CD4-positive, CD25-positive, alpha-beta regulatory T cell (primary cell): ENCODE data around the gene MICAL2. TPM values are rescaled to one million over a fixed set of nuclear protein-coding genes. Genes with fewer than 3 reads are reported as not detected.

Experiments used
- ATAC-seq, 2 donors: fragments of 150-1000 bp; cut with Tn5 transposase; one replicate each; pipeline ENCODE4 v1.10.0; 2021; ENCODE audit warnings: low read depth in 2 of 2, moderate number of reproducible peaks in 2 of 2, moderate library complexity in 1 of 2
- DNase-seq, 3 donors: peaks; one replicate each; pipeline versions ENCODE4 v3.0.0 to v3.0.0-alpha.2; 2012 to 2022; ENCODE audit warnings: mixed read lengths in 1 of 3
- H3K27ac ChIP-seq: one replicate; pipeline ENCODE4 v1.7.0; 2013; ENCODE audit warnings: mild to moderate bottlenecking, low read length; ENCODE audit not compliant: insufficient read depth, poor library complexity, severe bottlenecking
- H3K27me3 ChIP-seq: one replicate; pipeline ENCODE4 v1.7.0; 2013; ENCODE audit warnings: low read length; ENCODE audit not compliant: control insufficient read depth, insufficient read depth
- H3K36me3 ChIP-seq: one replicate; pipeline ENCODE4 v1.7.0; 2013; ENCODE audit warnings: mild to moderate bottlenecking, low read length, moderate library complexity; ENCODE audit not compliant: control insufficient read depth, insufficient read depth
- H3K4me1 ChIP-seq: 2 replicates; pipeline ENCODE4 v1.7.0; 2013; ENCODE audit warnings: mild to moderate bottlenecking, low read length; ENCODE audit not compliant: insufficient read depth, control insufficient read depth, poor library complexity, severe bottlenecking
- H3K4me3 ChIP-seq: one replicate; pipeline ENCODE4 v1.7.0; 2013; ENCODE audit warnings: low read depth, mild to moderate bottlenecking, low read length, moderate library complexity
- H3K9me3 ChIP-seq, 2 experiments: 1 replicate in 1 of 2; 2 replicates in 1 of 2; pipeline ENCODE4 v1.7.0; 2013; ENCODE audit warnings: low read length in 2 of 2, mild to moderate bottlenecking in 1 of 2, moderate library complexity in 1 of 2; ENCODE audit not compliant: control insufficient read depth in 2 of 2
- H3K27ac Mint-ChIP-seq, 3 donors: one replicate each; pipeline ENCODE4 v1.8.0; 2020 to 2022; ENCODE audit warnings: mild to moderate bottlenecking in 3 of 3, mixed read lengths in 3 of 3, moderate library complexity in 2 of 3
- H3K27me3 Mint-ChIP-seq: one replicate; pipeline ENCODE4 v1.8.0; 2022; ENCODE audit warnings: mild to moderate bottlenecking, mixed read lengths
- H3K36me3 Mint-ChIP-seq: one replicate; pipeline ENCODE4 v1.8.0; 2020; ENCODE audit warnings: mixed read lengths
- H3K4me1 Mint-ChIP-seq, 4 donors: one replicate each; pipeline ENCODE4 v1.8.0; 2020 to 2022; ENCODE audit warnings: mixed read lengths in 4 of 4, mild to moderate bottlenecking in 1 of 4
- H3K4me3 Mint-ChIP-seq, 4 donors: one replicate each; pipeline ENCODE4 v1.8.0; 2020 to 2022; ENCODE audit warnings: mild to moderate bottlenecking in 4 of 4, mixed read lengths in 4 of 4, moderate library complexity in 3 of 4
- H3K9me3 Mint-ChIP-seq, 7 donors: one replicate each; pipeline ENCODE4 v1.8.0; 2020 to 2022; ENCODE audit warnings: mixed read lengths in 7 of 7, mild to moderate bottlenecking in 3 of 7, moderate library complexity in 2 of 7
- polyA plus RNA-seq, 4 donors: library from polyadenylated mRNA; unstranded; fragments of 300-500 nt; fragmentation: Illumina TruSeq; gene quantifications; one replicate each; pipeline ENCODE4 v1.2.3, GENCODE V29; 2021
- total RNA-seq: library from RNA; stranded (reverse); gene quantifications from one replicate; pipeline ENCODE4 v1.2.3, GENCODE V29; 2022

The MICAL2 gene
- total and polyA plus RNA-seq, 5 donors from 2014 or later = 15.9 to 67.5 (median 24.4) TPM

DNA sequence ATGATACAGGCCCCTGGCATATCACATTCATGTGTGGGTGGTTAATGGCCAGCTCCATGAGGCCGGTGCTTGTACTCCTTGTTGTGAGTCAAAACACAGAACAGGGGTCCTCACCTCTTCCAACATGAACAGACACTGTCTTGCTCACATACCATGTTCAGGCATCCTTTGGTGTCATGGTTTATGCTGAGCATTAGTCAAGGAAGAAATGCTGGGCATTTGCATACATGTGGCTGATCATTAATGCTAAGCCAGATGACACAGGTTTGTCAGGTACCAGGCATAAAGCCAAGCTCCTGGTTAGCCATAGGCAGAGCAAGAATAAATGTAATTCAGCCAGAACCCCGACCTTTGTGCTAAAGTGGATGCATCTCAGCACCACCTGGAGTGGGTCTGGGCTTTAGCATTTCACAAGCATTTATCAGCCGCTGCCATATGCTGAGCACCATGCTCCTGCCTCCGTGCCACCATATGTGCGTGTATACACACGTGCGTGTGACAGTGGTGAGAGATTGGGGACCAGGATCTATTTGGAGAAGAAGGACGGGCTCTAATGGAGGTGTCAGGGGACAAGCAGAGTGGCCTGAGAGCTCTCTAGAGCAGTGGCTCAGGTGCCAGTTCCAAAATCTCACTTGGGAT is 55.0 kb downstream of the MICAL2 start:
- no peaks in the 10 kb centered on the region for H3K36me3 ChIP-seq
- Mint-ChIP-seq H3K27ac (no peak overlapping the region), H3K27me3 (no peaks in the 10 kb centered on the region), H3K36me3 (no peaks in the 10 kb centered on the region), H3K4me3 (no peak overlapping the region), H3K9me3 (no peaks in the 10 kb centered on the region), H3K4me1 (peaks cover 0 to 15% (median 10%) of the 10 kb centered on the region in 4 donors)
- H3K27ac ChIP-seq = no peak overlapping the region
- ATAC-seq = no peak
- no peaks in the 10 kb centered on the region for H3K4me1 ChIP-seq
- H3K27me3 ChIP-seq = no peaks in the 10 kb centered on the region
- no peak overlapping the region for H3K4me3 ChIP-seq
- no peak for DNase-seq
- no peaks in the 10 kb centered on the region for H3K9me3 ChIP-seq

- H3K27me3 Mint-ChIP-seq = no peaks in the 10 kb centered on the region
- DNase-seq (no peak), ATAC-seq (no peak)
- H3K4me3 Mint-ChIP-seq = no peak overlapping the region
- no peaks in the 10 kb centered on the region for H3K36me3 Mint-ChIP-seq
- H3K4me1 Mint-ChIP-seq = peaks cover 0 to 15% (median 10%) of the 10 kb centered on the region in 4 donors
- no peak overlapping the region for H3K27ac ChIP-seq
- H3K27ac Mint-ChIP-seq = peak overlapping the region in 2 of 3 donors; percentile 48 to 56
- H3K36me3 ChIP-seq = no peaks in the 10 kb centered on the region
- no peak overlapping the region for H3K4me3 ChIP-seq
- no peaks in the 10 kb centered on the region for H3K9me3 Mint-ChIP-seq
- no peaks in the 10 kb centered on the region for H3K27me3 ChIP-seq
- H3K9me3 ChIP-seq = no peaks in the 10 kb centered on the region
- no peaks in the 10 kb centered on the region for H3K4me1 ChIP-seq
These were observed 56.1 kb downstream of the MICAL2 start for GRCh38 chr11:12166299-12167060.

DNA sequence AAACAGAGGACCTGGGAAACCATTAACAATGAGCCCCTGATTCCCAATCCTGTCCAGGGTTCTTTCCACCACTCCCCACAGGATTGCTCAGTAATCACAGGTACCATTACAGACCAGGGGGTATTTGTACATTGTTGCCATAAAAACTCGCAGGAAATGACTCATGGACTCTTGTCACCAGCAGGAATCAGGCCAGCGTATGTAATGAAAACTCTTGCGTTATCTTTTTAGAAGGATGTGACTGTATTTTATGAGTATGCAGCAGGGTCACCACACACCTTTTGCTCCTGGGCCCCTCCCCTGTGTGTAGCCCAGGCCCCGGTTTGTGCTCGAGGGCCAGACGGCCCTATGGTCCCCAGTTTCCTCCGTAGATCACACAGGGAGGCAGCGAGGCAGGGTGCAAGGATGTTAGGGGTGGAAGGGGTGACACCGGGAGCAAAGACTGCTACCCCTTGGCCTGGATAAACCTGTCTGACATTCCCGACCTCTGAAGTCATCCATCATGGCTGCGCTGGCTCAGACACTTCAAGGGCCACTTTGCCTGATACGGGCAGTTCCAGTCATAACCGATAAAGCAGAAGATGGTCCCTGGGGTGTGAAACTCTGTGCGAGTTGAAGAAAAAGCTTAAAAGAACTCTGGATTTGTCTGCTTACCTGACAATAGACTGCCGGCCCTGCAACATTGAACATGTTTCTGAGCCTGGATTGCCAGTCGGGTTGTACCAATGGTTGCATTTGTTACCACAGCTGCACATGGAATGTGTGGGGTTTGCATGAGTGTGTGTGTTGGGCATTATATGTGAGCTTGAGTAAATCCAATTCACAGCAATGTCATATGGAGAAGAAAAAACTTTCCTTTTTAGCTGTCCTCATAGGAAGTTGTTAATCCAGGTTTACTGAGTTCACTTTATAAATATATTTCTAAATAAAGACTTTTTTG is 56.9 kb downstream of the MICAL2 start:
- Mint-ChIP-seq H3K27me3 (no peaks in the 10 kb centered on the region), H3K4me3 (no peak overlapping the region), H3K27ac (peak overlapping the region in 1 of 3 donors; percentile 48), H3K36me3 (no peaks in the 10 kb centered on the region), H3K9me3 (peaks cover 0 to under 1% (median 0%) of the 10 kb centered on the region in 7 donors), H3K4me1 (peaks cover under 1 to 15% (median 10%) of the 10 kb centered on the region in 4 donors)
- Histone ChIP-seq H3K27me3 (no peaks in the 10 kb centered on the region), H3K36me3 (no peaks in the 10 kb centered on the region), H3K9me3 (no peaks in the 10 kb centered on the region), H3K4me1 (no peaks in the 10 kb centered on the region), H3K4me3 (no peak overlapping the region), H3K27ac (no peak overlapping the region)
- ATAC-seq (peak; percentile 38 to 59), DNase-seq (peak in 1 of 3 donors; percentile 46)

DNA sequence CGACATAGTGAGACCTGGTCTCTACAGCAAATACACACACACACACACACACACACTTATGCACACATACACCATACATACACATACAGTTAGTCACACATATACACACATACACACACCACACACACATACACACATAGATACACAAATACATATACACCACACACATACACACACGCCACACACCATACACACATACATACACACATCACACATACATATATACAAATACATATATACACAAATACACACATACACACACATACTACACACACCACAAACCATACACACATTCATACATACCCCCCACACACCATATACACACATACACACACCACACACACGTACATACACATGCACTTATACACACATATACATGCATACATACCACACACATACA is 57.7 kb downstream of the MICAL2 start:
- Mint-ChIP-seq H3K27ac (peak overlapping the region in 1 of 3 donors; percentile 62), H3K9me3 (peaks cover 0 to 1% (median 0%) of the 10 kb centered on the region in 7 donors), H3K27me3 (no peaks in the 10 kb centered on the region), H3K4me3 (no peak overlapping the region), H3K4me1 (peaks cover 2 to 15% (median 10%) of the 10 kb centered on the region in 4 donors), H3K36me3 (no peaks in the 10 kb centered on the region)
- H3K27ac ChIP-seq = no peak overlapping the region
- DNase-seq (no peak), ATAC-seq (no peak)
- H3K4me1 ChIP-seq = no peaks in the 10 kb centered on the region
- H3K4me3 ChIP-seq = no peak overlapping the region
- H3K9me3 ChIP-seq = no peaks in the 10 kb centered on the region
- no peaks in the 10 kb centered on the region for H3K36me3 ChIP-seq
- H3K27me3 ChIP-seq = no peaks in the 10 kb centered on the region

- no peaks in the 10 kb centered on the region for H3K36me3 Mint-ChIP-seq
- Histone ChIP-seq H3K27me3 (no peaks in the 10 kb centered on the region), H3K27ac (no peak overlapping the region), H3K4me3 (no peak overlapping the region), H3K4me1 (peaks cover 4% of the 10 kb centered on the region), H3K36me3 (no peaks in the 10 kb centered on the region), H3K9me3 (no peaks in the 10 kb centered on the region)
- H3K9me3 Mint-ChIP-seq = peaks cover 0 to 1% (median 0%) of the 10 kb centered on the region in 7 donors
- ATAC-seq = no peak
- DNase-seq = no peak
- no peak overlapping the region for H3K4me3 Mint-ChIP-seq
- H3K27ac Mint-ChIP-seq = peak overlapping the region in 1 of 3 donors; percentile 17
- H3K4me1 Mint-ChIP-seq = peaks cover 6 to 22% (median 14%) of the 10 kb centered on the region in 4 donors
- H3K27me3 Mint-ChIP-seq = no peaks in the 10 kb centered on the region
These were observed 59.4 kb downstream of the MICAL2 start for GRCh38 chr11:12169822-12170221.

DNA sequence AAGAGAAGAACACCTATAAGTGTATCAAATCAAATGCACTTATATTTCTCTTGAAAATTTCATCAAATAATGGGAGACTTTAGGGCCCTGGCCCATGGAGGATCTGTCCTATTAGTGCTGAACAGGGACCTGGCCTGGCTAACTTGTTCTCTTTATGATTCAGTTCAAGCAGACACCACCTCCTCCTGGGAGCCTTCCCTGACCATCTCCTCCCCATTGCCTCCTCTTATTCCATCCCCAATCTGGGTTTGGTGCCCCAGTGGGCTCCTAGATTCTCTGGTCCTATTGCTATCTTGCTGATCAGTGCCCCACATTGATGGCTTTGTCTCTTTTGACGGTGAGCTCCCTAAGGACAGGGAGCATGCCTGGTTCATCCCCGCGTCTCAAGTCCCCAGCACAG is 60.1 kb downstream of the MICAL2 start:
- H3K36me3 ChIP-seq = no peaks in the 10 kb centered on the region
- Mint-ChIP-seq H3K4me1 (peaks cover 7 to 27% (median 17%) of the 10 kb centered on the region in 4 donors), H3K27ac (no peak overlapping the region), H3K27me3 (no peaks in the 10 kb centered on the region), H3K9me3 (peaks cover 0 to 2% (median 0%) of the 10 kb centered on the region in 7 donors), H3K36me3 (no peaks in the 10 kb centered on the region), H3K4me3 (no peak overlapping the region)
- H3K27me3 ChIP-seq = no peaks in the 10 kb centered on the region
- H3K9me3 ChIP-seq = no peaks in the 10 kb centered on the region
- ATAC-seq (no peak), DNase-seq (no peak)
- peaks cover 6% of the 10 kb centered on the region for H3K4me1 ChIP-seq
- no peak overlapping the region for H3K27ac ChIP-seq
- H3K4me3 ChIP-seq = no peak overlapping the region

DNA sequence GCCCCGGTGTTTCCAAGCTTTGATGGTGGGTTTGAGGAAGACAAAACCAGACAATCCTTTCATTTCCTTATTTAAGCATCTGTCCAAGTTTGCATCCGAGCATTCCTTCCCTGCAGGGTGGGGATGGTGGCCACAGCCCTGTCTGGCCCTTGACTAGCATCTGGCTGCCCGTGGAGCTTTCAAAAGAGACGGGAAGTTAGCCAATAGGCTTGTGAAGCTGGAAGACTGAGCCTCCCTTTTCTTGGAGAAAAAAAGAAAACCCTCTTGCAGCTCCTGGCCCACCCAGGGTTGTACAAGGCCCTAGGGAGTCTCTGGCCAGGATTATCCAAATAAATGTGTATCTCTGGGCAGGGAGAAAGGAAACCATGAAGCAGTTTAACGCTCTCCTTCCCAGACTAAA is 60.6 kb downstream of the MICAL2 start:
- Histone ChIP-seq H3K9me3 (no peaks in the 10 kb centered on the region), H3K27me3 (no peaks in the 10 kb centered on the region), H3K36me3 (no peaks in the 10 kb centered on the region), H3K27ac (no peak overlapping the region), H3K4me3 (no peak overlapping the region), H3K4me1 (peaks cover 11% of the 10 kb centered on the region)
- peaks cover 0 to 2% (median 0%) of the 10 kb centered on the region in 7 donors for H3K9me3 Mint-ChIP-seq
- no peak overlapping the region for H3K27ac Mint-ChIP-seq
- ATAC-seq (no peak), DNase-seq (no peak)
- no peaks in the 10 kb centered on the region for H3K36me3 Mint-ChIP-seq
- H3K4me3 Mint-ChIP-seq = no peak overlapping the region
- no peaks in the 10 kb centered on the region for H3K27me3 Mint-ChIP-seq
- peaks cover 12 to 30% (median 22%) of the 10 kb centered on the region in 4 donors for H3K4me1 Mint-ChIP-seq
